ENCODE measurements around the gene PRDM16.

PRDM16 gene

GRCh38 chr1:3351449-3352298 is 282.7 kb downstream of the PRDM16 start:
- DNase-seq = no peak

GRCh38 chr1:3352299-3352951 is 283.4 kb downstream of the PRDM16 start:
- DNase-seq = no peak

DNA sequence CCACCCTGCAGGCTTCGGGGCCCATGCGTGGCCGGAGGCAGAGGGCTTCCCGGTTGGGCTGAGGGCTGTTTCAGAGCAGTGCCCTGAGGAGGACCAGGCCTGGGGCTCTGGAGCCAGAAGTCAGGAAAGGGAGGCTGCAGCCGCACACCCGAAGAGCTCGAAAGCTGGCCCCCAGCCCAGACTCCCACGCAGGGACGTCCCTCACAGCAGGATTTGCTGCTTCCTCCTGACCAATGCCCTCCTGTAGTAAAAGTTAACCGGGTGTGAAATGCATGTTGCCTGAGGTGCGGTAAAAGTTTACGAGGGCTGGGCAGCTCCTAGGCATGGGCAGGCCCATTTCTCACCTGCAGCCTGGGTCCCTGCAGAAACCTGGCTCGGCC is 283.9 kb downstream of the PRDM16 start:
- no peak for DNase-seq

GRCh38 chr1:3353876-3354275 is 284.9 kb downstream of the PRDM16 start:
- no peak for DNase-seq

GRCh38 chr1:3355089-3355488 is 286.1 kb downstream of the PRDM16 start:
- DNase-seq = no peak

DNA sequence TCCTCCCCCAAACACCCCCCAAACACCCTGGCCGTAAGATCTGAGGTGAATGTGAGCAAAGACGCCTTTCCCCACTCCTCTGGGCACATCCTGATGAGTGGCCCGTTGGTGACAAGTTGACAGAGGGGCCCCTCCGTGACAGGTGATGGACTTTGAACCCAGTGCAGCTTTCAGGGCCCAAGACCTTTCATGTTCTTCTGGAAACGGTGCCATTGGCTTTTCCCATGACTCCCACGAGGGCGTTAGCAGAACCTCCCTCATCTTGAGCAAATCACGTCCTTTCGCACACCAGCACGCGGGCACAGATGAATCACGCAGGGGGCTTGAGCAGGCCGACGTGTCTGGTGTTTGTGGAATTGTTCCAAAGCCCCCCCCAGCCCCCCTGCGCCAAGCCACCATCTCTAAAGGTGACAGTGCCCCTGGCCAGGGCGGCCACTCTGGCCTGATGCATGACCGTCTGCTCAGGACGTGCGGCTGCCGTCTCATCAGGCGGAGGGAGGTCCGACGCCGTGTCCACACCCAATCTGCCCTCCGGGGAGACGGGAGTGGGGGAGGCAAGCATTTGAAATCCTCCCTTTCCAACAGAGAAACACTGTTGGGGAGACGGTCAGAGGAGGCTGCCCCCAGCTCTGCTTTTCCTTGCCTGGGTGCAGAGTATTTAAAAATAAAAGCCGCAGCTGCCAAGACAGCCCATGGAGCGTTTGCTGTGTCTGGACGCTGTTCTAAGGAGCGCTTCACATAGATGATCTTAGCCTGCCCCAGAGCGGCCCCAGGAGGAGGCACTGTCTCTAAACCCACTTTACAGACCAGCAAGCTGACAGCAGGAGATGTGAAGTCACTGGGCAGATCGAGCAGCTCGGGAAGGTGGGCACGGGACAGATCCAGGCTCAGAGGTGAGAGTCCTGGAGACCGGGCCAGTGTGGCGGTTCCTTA is 287.2 kb downstream of the PRDM16 start:
- no peak for DNase-seq

- DNase-seq = no peak
These were observed 287.9 kb downstream of the PRDM16 start for GRCh38 chr1:3356827-3357460.

- no peak for DNase-seq
These were observed 288.7 kb downstream of the PRDM16 start for GRCh38 chr1:3357526-3358297.

DNA sequence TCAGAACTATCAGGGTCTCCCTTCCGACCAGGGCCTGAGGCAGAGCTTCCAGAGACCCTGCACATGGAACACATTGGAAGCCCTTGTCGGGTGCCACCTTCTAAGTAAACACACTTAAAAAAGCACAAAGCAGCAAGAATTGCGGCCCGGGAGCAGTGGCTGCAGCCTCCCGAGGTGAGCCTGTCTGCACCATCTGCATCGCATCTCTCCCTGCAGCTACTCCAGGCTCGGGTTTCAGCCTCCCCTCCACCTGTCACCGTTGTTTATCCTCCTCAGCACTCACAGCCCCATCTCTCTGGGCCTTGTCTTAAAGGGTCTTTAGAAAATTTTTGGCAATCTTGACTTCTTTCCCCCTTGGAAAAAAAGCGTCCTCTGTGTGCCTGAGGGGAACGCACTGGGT is 290.3 kb downstream of the PRDM16 start:
- DNase-seq = no peak

DNA sequence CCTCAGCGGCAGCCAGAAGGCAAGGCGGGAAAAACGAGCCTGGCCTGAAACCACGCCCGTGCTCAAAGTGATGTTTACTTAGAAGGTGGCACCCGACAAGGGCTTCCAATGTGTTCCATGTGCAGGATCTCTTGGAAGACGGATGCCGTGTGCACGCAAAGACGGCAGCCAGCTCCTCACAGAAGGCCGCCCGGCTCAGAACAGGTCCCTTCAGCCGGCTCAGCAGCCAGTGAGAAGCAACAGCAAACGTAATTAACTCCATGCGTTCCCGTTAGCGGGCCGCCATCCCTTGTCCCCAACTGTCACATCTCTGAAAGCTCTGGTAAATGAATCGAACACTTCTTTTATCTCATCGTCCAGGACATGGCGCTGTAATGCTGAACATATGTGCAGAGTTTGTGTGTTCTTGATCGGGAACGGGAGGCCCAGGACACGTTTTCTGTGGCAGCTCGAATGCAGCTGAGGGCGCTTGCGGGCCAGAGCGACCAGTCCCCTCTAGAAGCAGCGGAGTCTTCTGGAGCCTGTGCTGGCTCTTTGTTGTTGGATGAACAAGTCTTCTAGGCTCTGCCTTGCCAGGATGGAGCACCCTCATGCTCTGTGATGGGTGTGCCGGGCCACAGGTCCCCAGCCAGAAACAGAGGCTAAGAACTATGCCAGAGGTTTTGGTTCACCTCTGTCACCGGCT is 290.9 kb downstream of the PRDM16 start:
- no peak for DNase-seq

- DNase-seq = no peak
These were observed 291.7 kb downstream of the PRDM16 start for GRCh38 chr1:3360646-3361257.

- DNase-seq = no peak
These were observed 294.0 kb downstream of the PRDM16 start for GRCh38 chr1:3363023-3363422.

DNA sequence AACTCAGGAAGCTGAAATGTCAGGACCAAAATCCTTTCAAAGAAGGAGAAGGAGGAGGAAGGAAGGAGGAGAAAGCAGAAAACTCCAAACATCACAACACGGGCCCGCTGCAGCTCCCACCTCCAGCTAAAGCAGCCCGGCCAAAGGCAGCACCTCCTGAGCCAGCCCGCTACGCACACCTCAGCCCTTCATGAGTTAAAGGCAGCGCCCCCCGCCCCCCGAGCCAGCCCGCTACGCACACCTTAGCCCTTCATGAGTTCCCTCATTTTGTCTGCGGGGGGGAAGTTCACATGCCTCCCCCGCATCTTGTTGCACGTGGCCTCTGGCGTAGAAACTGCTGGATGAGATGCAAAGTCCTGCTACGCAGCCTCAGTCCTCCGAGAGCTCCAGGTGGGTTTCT is 294.8 kb downstream of the PRDM16 start:
- no peak for DNase-seq

DNA sequence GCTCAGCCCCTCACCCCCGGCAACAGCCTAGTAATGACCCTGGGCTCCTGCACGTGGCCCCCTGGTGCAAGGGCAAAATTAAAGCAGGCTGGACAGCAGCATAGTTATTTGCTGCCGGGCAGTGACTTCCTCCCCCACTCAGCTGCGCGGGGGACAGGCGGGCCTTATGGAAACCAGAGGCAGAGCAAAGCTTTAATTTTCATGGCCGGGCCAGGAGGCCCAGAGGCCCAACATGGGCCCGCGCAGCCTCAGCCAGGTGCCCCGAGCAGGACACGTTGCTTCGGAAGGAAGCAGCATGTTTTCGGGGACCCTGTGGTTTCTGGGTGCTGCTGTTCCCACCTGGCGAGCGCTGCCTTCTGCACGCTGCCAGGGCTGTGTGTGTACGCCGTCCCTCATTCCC is 295.5 kb downstream of the PRDM16 start:
- no peak for DNase-seq

DNA sequence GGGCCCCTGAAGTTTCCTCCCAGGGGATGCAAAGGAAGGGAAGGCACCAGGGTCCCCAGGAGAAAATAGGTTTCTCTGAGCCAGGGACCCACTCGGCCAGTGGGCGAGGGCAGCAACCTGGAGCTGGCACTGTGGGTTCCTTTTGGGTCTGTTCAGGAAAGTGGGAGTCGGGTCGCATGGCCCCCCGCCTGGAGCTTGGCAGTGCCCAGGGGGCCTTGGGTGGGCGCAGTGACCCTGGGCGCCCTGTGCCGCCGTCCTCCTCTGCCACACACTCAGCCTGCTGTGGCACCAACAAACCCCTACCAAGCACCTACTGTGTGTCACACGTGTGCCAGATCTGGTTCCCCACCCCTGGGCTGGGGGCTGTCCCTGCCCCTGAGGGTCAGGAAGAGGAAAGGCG is 296.0 kb downstream of the PRDM16 start:
- DNase-seq = no peak

GRCh38 chr1:3365523-3366125 is 296.6 kb downstream of the PRDM16 start:
- DNase-seq = no peak

GRCh38 chr1:3366126-3367051 is 297.4 kb downstream of the PRDM16 start:
- no peak for DNase-seq

DNA sequence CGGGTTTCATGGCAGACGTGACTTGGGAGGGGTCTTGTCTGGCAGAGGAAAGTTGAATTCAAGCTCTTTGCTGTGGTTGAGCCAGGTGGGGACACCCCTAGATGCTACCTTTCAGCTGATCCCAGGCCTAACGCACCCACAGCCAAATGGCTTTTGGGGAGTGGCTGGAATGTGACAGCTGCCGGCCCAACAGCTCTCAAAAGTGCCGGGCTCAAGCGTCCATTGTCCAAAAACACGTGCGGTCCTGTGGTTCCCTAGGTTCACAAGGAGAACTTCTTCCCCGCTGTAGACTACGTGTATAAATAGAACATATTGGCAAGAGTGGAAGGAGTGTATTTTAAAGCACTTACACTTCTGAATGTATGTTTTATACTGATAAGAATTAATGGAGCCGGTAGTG is 298.4 kb downstream of the PRDM16 start:
- DNase-seq = no peak

- no peak for DNase-seq
These were observed 299.1 kb downstream of the PRDM16 start for GRCh38 chr1:3368059-3368458.
